H1 (cell line): ENCODE data around the gene CAMKK2. TPM values are rescaled to one million over a fixed set of nuclear protein-coding genes. Genes with fewer than 3 reads are reported as not detected.
"Not testable (repeated sequence)": the region's sequence is repeated elsewhere in the genome, so short reads cannot be mapped to it uniquely, and the experiment has no call there.

Experiments
- CTCF ChIA-PET: fragments of 300-600 bp; sonication (Branson Sonifier 250); formaldehyde crosslinking; loops from one replicate; lab custom pipeline; 2021; ENCODE audit not compliant: partially characterized antibody; lab: Charles Lee
- POLR2A ChIA-PET: fragments of 300-600 bp; sonication (Branson Sonifier 250); formaldehyde crosslinking; loops from one replicate; lab custom pipeline; 2021; ENCODE audit warnings: inconsistent platforms; ENCODE audit not compliant: partially characterized antibody; lab: Charles Lee
- DNase-seq, 2 experiments: peaks; one replicate each; pipeline versions ENCODE4 v3.0.0 to v3.0.0-alpha.2; 2010 to 2022; ENCODE audit warnings: low spot score in 2 of 2, low read depth in 1 of 2, mixed read lengths in 1 of 2
- FAIRE-seq: peaks from 2 replicates; lab custom pipeline; 2011; peaks lifted over from hg19 to GRCh38; lab: Jason Lieb, UNC
- H2AFZ ChIP-seq: 2 replicates; pipeline ENCODE4 v1.8.1; 2012; ENCODE audit warnings: low read length, inconsistent platforms
- H2AK5ac ChIP-seq: 2 replicates; pipeline ENCODE4 v1.6.1; 2013; ENCODE audit warnings: low read depth, low read length
- H2BK120ac ChIP-seq: replicated peaks from 2 replicates; pipeline ENCODE3; 2013; ENCODE audit warnings: low read depth, low read length, inconsistent platforms
- H2BK12ac ChIP-seq: 2 replicates; pipeline ENCODE4 v1.6.1; 2013; ENCODE audit warnings: low read depth, low read length
- H2BK15ac ChIP-seq: 2 replicates; pipeline ENCODE4 v1.6.1; 2013; ENCODE audit warnings: low read length
- H2BK20ac ChIP-seq: 2 replicates; pipeline ENCODE4 v1.6.1; 2013; ENCODE audit warnings: low read length
- H2BK5ac ChIP-seq: 2 replicates; pipeline ENCODE4 v1.6.1; 2013; ENCODE audit warnings: low read depth, low read length
- H3K14ac ChIP-seq: 2 replicates; pipeline ENCODE4 v1.6.1; 2013; ENCODE audit warnings: inconsistent platforms; ENCODE audit not compliant: insufficient read length
- H3K18ac ChIP-seq: 2 replicates; pipeline ENCODE4 v1.6.1; 2013; ENCODE audit warnings: low read length; ENCODE audit errors: extremely low read depth
- H3K23ac ChIP-seq: 2 replicates; pipeline ENCODE4 v1.6.1; 2013; ENCODE audit warnings: inconsistent platforms; ENCODE audit not compliant: insufficient read length
- H3K23me2 ChIP-seq: 2 replicates; pipeline ENCODE4 v1.6.1; 2013; ENCODE audit warnings: low read depth, low read length
- H3K27ac ChIP-seq: 2 replicates; pipeline ENCODE4 v1.6.1; 2011; ENCODE audit warnings: low read depth, low read length, inconsistent platforms
- H3K27me3 ChIP-seq, 4 experiments: replicated peaks in 1 of 4; 1 replicate in 1 of 4; 2 replicates in 3 of 4; pipeline versions ENCODE4 v1.6.1 to v1.8.1; 2011 to 2013; ENCODE audit warnings: low read length in 3 of 4, mild to moderate bottlenecking in 3 of 4, inconsistent platforms in 2 of 4, mixed read lengths in 2 of 4, moderate library complexity in 1 of 4; ENCODE audit not compliant: control insufficient read depth in 3 of 4, insufficient read depth in 3 of 4; ENCODE audit errors: extremely low read depth in 1 of 4
- H3K36me3 ChIP-seq, 4 experiments: 2 replicates each; pipeline versions ENCODE4 v1.6.1 to v1.8.1; 2011 to 2013; ENCODE audit warnings: mild to moderate bottlenecking in 4 of 4, low read length in 3 of 4, moderate library complexity in 2 of 4, control low read depth in 1 of 4, inconsistent platforms in 1 of 4; ENCODE audit not compliant: insufficient read depth in 4 of 4, control insufficient read depth in 2 of 4
- H3K4ac ChIP-seq: replicated peaks from 2 replicates; pipeline ENCODE3; 2013; ENCODE audit warnings: low read length, low read depth, mixed read lengths, inconsistent platforms; ENCODE audit not compliant: insufficient read length
- H3K4me1 ChIP-seq, 4 experiments: replicated peaks in 1 of 4; 1 replicate in 1 of 4; 2 replicates in 3 of 4; pipeline versions ENCODE4 v1.6.1 to v1.8.1; 2011 to 2013; ENCODE audit warnings: low read length in 3 of 4, inconsistent platforms in 2 of 4, mixed read lengths in 1 of 4; ENCODE audit not compliant: insufficient read depth in 4 of 4, control insufficient read depth in 3 of 4
- H3K4me2 ChIP-seq, 2 experiments: 2 replicates each; pipeline versions ENCODE4 v1.6.1 to v1.8.1; 2011 to 2013; ENCODE audit warnings: low read depth in 2 of 2, low read length in 2 of 2, control low read depth in 1 of 2, inconsistent platforms in 1 of 2, mild to moderate bottlenecking in 1 of 2; ENCODE audit not compliant: insufficient read depth in 1 of 2
- H3K4me3 ChIP-seq, 4 experiments: fragments of 200-600, 300-600 bp in 1 of 4; sonication (generic), shearing (Covaris generic), sonication (Bioruptor Twin) in 1 of 4; 2 replicates each; pipeline versions ENCODE4 v1.5.1 to v1.8.1; 2011 to 2016; ENCODE audit warnings: low read length in 4 of 4, low read depth in 3 of 4, control low read depth in 2 of 4, inconsistent platforms in 2 of 4, mild to moderate bottlenecking in 2 of 4, mixed read lengths in 1 of 4, moderate library complexity in 1 of 4; ENCODE audit not compliant: insufficient read depth in 2 of 4; ENCODE audit errors: extremely low read depth in 1 of 4
- H3K56ac ChIP-seq: replicated peaks from 2 replicates; pipeline ENCODE3; 2013; ENCODE audit warnings: low read depth, mild to moderate bottlenecking, mixed read lengths, low read length, inconsistent platforms; ENCODE audit not compliant: insufficient read length
- H3K79me1 ChIP-seq: 2 replicates; pipeline ENCODE4 v1.6.1; 2013; ENCODE audit warnings: low read depth, low read length, control low read depth
- H3K79me2 ChIP-seq, 2 experiments: 2 replicates each; pipeline versions ENCODE4 v1.6.1 to v1.8.1; 2012 to 2013; ENCODE audit warnings: low read length in 2 of 2, mild to moderate bottlenecking in 2 of 2, inconsistent platforms in 1 of 2; ENCODE audit not compliant: insufficient read depth in 2 of 2, control insufficient read depth in 1 of 2
- H3K9ac ChIP-seq, 4 experiments: replicated peaks in 1 of 4; 1 replicate in 1 of 4; 2 replicates in 3 of 4; pipeline versions ENCODE4 v1.6.1 to v1.8.1; 2011 to 2013; ENCODE audit warnings: low read depth in 3 of 4, low read length in 3 of 4, control low read depth in 2 of 4, mild to moderate bottlenecking in 2 of 4, moderate library complexity in 2 of 4, inconsistent platforms in 1 of 4; ENCODE audit errors: extremely low read depth in 1 of 4
- H3K9me3 ChIP-seq, 2 experiments: 2 replicates each; pipeline versions ENCODE4 v1.6.1 to v1.8.1; 2012 to 2013; ENCODE audit warnings: mild to moderate bottlenecking in 2 of 2, moderate library complexity in 2 of 2, control low read depth in 1 of 2, inconsistent platforms in 1 of 2, low read depth in 1 of 2, low read length in 1 of 2, mixed read lengths in 1 of 2; ENCODE audit not compliant: insufficient read depth in 2 of 2
- H4K20me1 ChIP-seq, 2 experiments: replicated peaks in 1 of 2; 2 replicates each; pipeline versions ENCODE3 to v1.8.1; 2011 to 2013; ENCODE audit warnings: inconsistent platforms in 2 of 2, low read length in 2 of 2, mild to moderate bottlenecking in 1 of 2; ENCODE audit not compliant: insufficient read depth in 2 of 2, control insufficient read depth in 1 of 2
- H4K5ac ChIP-seq: 2 replicates; pipeline ENCODE4 v1.6.1; 2013; ENCODE audit warnings: low read length, low read depth, mixed read lengths, inconsistent platforms; ENCODE audit not compliant: insufficient read length
- H4K8ac ChIP-seq: 2 replicates; pipeline ENCODE4 v1.8.0; 2013; ENCODE audit warnings: mild to moderate bottlenecking, moderate library complexity, low read length, inconsistent platforms; ENCODE audit not compliant: insufficient read depth; ENCODE audit errors: extremely low read depth
- H4K91ac ChIP-seq: replicated peaks from 2 replicates; pipeline ENCODE3; 2013; ENCODE audit warnings: low read length, mixed read lengths, inconsistent platforms; ENCODE audit not compliant: insufficient read length
- WGBS, 2 experiments: shearing (Covaris generic) in 1 of 2; methylation state at CpG; one replicate each; pipeline versions ENCODE4 v1.1.6 to v1.1.7; 2013 to 2015; ENCODE audit warnings: low lambda C conversion rate in 2 of 2, mixed read lengths in 2 of 2, inconsistent platforms in 1 of 2, low coverage in 1 of 2, missing lambda C conversion rate in 1 of 2; ENCODE audit not compliant: insufficient replicate concordance in 2 of 2, insufficient coverage in 1 of 2, insufficient read length in 1 of 2; ENCODE audit errors: extremely low coverage in 1 of 2, missing lambda C conversion rate in 1 of 2; 5-methylcytosine and 5-hydroxymethylcytosine counted together
- polyA plus RNA-seq, 7 experiments: library from polyadenylated mRNA; depleted of rRNA in 3 of 7; stranded (reverse) in 5 of 7; unstranded in 2 of 7; fragments of >200 nt in 5 of 7; fragments of 200-250 nt in 2 of 7; gene quantifications; 1 replicate in 5 of 7; 2 replicates in 1 of 7; 4 replicates in 1 of 7; pipeline versions ENCODE4 v1.2.1 to v1.2.3, GENCODE V29; 2011 to 2013; ENCODE audit warnings: missing spikeins in 2 of 7, mixed read lengths in 2 of 7
- total RNA-seq: library from RNA; stranded (reverse); fragmentation: NEBNext Ultra II Directional; extraction: Animal tissue kit (Norgen Biotek cat#: 25700); gene quantifications from 2 replicates; pipeline ENCODE4 v1.2.1, GENCODE V29; 2021

The CAMKK2 gene
- total and polyA plus RNA-seq, 2 of the 8 experiments (the other 6 are each of a cell fraction or from before 2014, with no cell fraction given): 29.6 to 30.6 TPM

GRCh38 chr12:121201140-121201539 is 95.4 kb downstream of the CAMKK2 start:
- H3K79me1 ChIP-seq, H2BK20ac ChIP-seq, H3K4me2 ChIP-seq, H2AK5ac ChIP-seq, DNase-seq, H3K4me3 ChIP-seq, H3K18ac ChIP-seq, H3K79me2 ChIP-seq, H3K36me3 ChIP-seq, POLR2A ChIA-PET, H4K5ac ChIP-seq, H2BK5ac ChIP-seq, H4K91ac ChIP-seq, H2BK15ac ChIP-seq, H3K23me2 ChIP-seq, H3K23ac ChIP-seq, H4K8ac ChIP-seq, H3K27ac ChIP-seq, H3K4ac ChIP-seq, FAIRE-seq, H3K9me3 ChIP-seq, H3K56ac ChIP-seq, H3K27me3 ChIP-seq, H3K14ac ChIP-seq, H3K9ac ChIP-seq, H2BK12ac ChIP-seq, H2BK120ac ChIP-seq, H3K4me1 ChIP-seq, H4K20me1 ChIP-seq, H2AFZ ChIP-seq: not testable (repeated sequence)
- CTCF ChIA-PET: interaction anchor here (0.6 kb wide), 1 partner anchor 106 kb away, joined by 3 read pairs; no protein-coding TSS in a partner anchor
- WGBS, 2 experiments: 93% methylated on average over 6 of the region's 6 CpGs; no CpG with 5 or more reads in 1 of the 2 experiments
